Measurements from ENCODE around the gene CBX4. TPM values are rescaled to one million over a fixed set of nuclear protein-coding genes. Genes with fewer than 3 reads are reported as not detected.
A peak's percentile ranks its signal among the peaks of the same experiment; 100 is the strongest.

CBX4 gene
- total and polyA plus RNA-seq, 2 of the 13 experiments (the other 11 are each of a cell fraction or from before 2014, with no cell fraction given): 25.8 to 50.8 TPM

DNA sequence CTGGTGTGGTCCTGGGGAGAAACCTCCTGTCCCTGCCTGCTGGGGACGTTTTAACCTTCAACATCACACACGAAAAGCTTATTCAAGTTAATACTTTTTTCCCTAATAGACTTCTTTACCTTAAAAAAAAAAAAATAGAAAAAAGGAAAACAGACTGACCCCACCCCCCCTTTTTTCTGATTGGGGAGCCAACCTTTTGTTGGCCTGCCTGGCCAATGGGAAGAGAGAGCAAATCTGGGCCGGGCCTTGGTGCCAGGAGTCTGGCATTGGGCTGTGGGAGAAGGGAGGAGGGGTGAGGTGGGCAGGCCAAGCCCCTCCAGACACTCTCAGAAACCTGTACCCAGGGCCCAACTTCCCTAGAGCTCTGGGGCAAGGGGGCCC, 45.3 kb downstream of the CBX4 start:
- DNase-seq (ENCODE audit: low spot score) (no peak), ATAC-seq (no peak), FAIRE-seq (no peak)
- ChIA-PET CTCF (ENCODE audit: low intra/inter-chr PET ratio, low total read pairs) (no interaction called here), POLR2A (no interaction called here)
- H3K27me3 ChIP-seq (ENCODE audit: control insufficient read depth in 1 of 2, insufficient read depth in 2 of 2, low read length in 2 of 2): peaks cover 25 to 48% of the 10 kb centered on the region in 2 experiments
- intact Hi-C loops (cut with micrococcal nuclease; ENCODE audit: unreplicated experiment): no loop called here
- H4K20me1 ChIP-seq (ENCODE audit: insufficient read depth, low read length): no peaks in the 10 kb centered on the region
- no peak overlapping the region for H3K4me3 ChIP-seq (replicated peaks in 1 of 3; ENCODE audit: insufficient read depth in 1 of 3, low read depth in 2 of 3, low read length in 3 of 3)
- H3K9me3 ChIP-seq (ENCODE audit: low read length): no peaks in the 10 kb centered on the region
- TF ChIP-seq, protein P1, sequence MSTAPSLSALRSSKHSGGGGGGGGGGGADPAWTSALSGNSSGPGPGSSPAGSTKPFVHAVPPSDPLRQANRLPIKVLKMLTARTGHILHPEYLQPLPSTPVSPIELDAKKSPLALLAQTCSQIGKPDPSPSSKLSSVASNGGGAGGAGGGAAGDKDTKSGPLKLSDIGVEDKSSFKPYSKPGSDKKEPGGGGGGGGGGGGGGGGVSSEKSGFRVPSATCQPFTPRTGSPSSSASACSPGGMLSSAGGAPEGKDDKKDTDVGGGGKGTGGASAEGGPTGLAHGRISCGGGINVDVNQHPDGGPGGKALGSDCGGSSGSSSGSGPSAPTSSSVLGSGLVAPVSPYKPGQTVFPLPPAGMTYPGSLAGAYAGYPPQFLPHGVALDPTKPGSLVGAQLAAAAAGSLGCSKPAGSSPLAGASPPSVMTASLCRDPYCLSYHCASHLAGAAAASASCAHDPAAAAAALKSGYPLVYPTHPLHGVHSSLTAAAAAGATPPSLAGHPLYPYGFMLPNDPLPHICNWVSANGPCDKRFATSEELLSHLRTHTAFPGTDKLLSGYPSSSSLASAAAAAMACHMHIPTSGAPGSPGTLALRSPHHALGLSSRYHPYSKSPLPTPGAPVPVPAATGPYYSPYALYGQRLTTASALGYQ (CRISPR knock-in tag; IDR thresholded peaks at IDR 0.05): no peak
- TF ChIP-seq NFYC (CRISPR knock-in tag; IDR thresholded peaks at IDR 0.05) (peak; percentile 50; the same call in 1 of the 2 replicates), NFYB (CRISPR knock-in tag; IDR thresholded peaks at IDR 0.05) (peak; percentile 58)
- H3K27ac ChIP-seq (ENCODE audit: extremely low read length, insufficient read depth, low read length): no peak overlapping the region
- peaks cover 5 to 9% of the 10 kb centered on the region in 2 experiments; a peak in 4 of 5 replicates for H3K36me3 ChIP-seq (replicated peaks in 1 of 2; ENCODE audit: control insufficient read depth in 1 of 2, insufficient read depth in 2 of 2, low read length in 2 of 2)
- peaks cover 10% of the 10 kb centered on the region for H3K79me2 ChIP-seq (ENCODE audit: insufficient read depth, low read length)
- H3K4me1 ChIP-seq (ENCODE audit: insufficient read depth, low read length): peaks cover 66% of the 10 kb centered on the region
- H3K4me2 ChIP-seq (ENCODE audit: low read depth, low read length): no peak overlapping the region
- H2AFZ ChIP-seq (ENCODE audit: low read length): no peak overlapping the region
- BruUV-seq (replicated peaks): no TSS peak
- no peak overlapping the region for H3K9ac ChIP-seq (ENCODE audit: insufficient read depth, low read depth, low read length)
- WGBS (ENCODE audit: low lambda C conversion rate): 71% methylated on average over 3 of the region's 3 CpGs
- in situ Hi-C loops (cut with HindIII; ENCODE audit: extremely low pct_ligation_motif_present, low pct_unique_long_range_greater_than_20kb): no loop called here

DNA sequence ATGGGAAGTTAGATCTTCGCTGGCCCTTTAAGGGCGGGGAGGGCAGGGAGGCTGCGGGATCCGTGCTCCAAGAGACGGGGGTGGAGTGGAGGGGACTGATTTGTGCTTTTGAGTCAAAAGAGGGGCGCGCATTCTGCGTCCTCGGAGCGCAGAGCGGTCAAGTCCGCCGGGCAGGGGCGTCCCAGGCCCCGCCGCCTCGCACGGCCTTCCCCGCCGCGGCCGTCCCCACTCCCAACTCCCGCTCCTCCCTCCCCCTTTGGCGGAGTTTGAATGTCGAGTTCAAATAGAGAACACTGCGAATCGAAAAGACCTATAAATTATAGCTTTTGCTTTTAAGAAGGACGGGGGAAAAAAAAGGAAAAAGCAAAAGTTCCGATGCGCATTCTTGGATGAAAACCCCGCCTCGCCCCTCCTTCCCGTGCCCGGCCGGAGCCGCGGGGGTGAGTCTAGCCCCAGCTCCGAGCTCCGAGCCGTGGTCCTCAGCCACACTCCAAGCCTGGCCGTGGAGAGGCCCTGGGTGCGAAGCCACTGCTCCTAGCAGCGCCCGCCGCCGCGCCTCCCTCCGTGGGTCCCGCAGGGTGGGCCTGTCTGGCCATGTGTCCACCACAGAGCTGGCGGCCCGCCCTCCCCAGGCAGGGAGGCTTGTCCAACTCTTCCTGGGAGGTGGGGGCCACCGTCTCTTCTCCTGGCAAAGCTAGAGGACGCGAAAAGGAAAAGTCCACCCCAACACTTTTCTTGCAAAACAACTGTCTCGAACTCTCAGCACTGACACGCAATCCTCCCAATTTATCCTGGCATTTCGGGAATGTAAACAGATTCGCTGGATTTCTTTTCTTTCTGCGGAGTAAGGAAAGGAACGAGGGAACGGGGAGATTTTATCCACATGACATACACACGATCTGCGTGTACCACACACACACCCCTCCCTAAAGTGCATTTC, 46.0 kb downstream of the CBX4 start:
- H3K4me2 ChIP-seq (ENCODE audit: low read depth, low read length): no peak overlapping the region
- no peaks in the 10 kb centered on the region for H3K9me3 ChIP-seq (ENCODE audit: low read length)
- 81% methylated on average over 52 of the region's 63 CpGs for WGBS (ENCODE audit: low lambda C conversion rate)
- in situ Hi-C loops (cut with HindIII; ENCODE audit: extremely low pct_ligation_motif_present, low pct_unique_long_range_greater_than_20kb): no loop called here
- no peak overlapping the region for H3K9ac ChIP-seq (ENCODE audit: insufficient read depth, low read depth, low read length)
- POLR2A ChIA-PET: no interaction called here
- no TSS peak for BruUV-seq (replicated peaks)
- FAIRE-seq (no peak), ATAC-seq (no peak), DNase-seq (ENCODE audit: low spot score) (no peak)
- intact Hi-C loops (cut with micrococcal nuclease; ENCODE audit: unreplicated experiment): no loop called here
- H3K27me3 ChIP-seq (ENCODE audit: control insufficient read depth in 1 of 2, insufficient read depth in 2 of 2, low read length in 2 of 2): peaks cover 18 to 48% of the 10 kb centered on the region in 2 experiments
- peaks cover 61% of the 10 kb centered on the region for H3K4me1 ChIP-seq (ENCODE audit: insufficient read depth, low read length)
- H3K79me2 ChIP-seq (ENCODE audit: insufficient read depth, low read length): peaks cover 10% of the 10 kb centered on the region
- no peaks in the 10 kb centered on the region for H4K20me1 ChIP-seq (ENCODE audit: insufficient read depth, low read length)
- H3K27ac ChIP-seq (ENCODE audit: extremely low read length, insufficient read depth, low read length): no peak overlapping the region
- CTCF ChIA-PET (ENCODE audit: low intra/inter-chr PET ratio, low total read pairs): no interaction called here
- peaks cover 5 to 9% of the 10 kb centered on the region in 2 experiments; a peak in 4 of 5 replicates for H3K36me3 ChIP-seq (replicated peaks in 1 of 2; ENCODE audit: control insufficient read depth in 1 of 2, insufficient read depth in 2 of 2, low read length in 2 of 2)
- H3K4me3 ChIP-seq (replicated peaks in 1 of 3; ENCODE audit: insufficient read depth in 1 of 3, low read depth in 2 of 3, low read length in 3 of 3): no peak overlapping the region
- no peak overlapping the region for H2AFZ ChIP-seq (ENCODE audit: low read length)
- TF ChIP-seq ZNF143 (CRISPR knock-in tag; IDR thresholded peaks at IDR 0.05) (no peak), ZNF792 (CRISPR knock-in tag; IDR thresholded peaks at IDR 0.05) (no peak), RBFOX2 (IDR thresholded peaks at IDR 0.05; ENCODE audit: low read depth, low read length) (peak; percentile 81; the same call in 1 of the 2 replicates)
- TF ChIP-seq, protein P2, sequence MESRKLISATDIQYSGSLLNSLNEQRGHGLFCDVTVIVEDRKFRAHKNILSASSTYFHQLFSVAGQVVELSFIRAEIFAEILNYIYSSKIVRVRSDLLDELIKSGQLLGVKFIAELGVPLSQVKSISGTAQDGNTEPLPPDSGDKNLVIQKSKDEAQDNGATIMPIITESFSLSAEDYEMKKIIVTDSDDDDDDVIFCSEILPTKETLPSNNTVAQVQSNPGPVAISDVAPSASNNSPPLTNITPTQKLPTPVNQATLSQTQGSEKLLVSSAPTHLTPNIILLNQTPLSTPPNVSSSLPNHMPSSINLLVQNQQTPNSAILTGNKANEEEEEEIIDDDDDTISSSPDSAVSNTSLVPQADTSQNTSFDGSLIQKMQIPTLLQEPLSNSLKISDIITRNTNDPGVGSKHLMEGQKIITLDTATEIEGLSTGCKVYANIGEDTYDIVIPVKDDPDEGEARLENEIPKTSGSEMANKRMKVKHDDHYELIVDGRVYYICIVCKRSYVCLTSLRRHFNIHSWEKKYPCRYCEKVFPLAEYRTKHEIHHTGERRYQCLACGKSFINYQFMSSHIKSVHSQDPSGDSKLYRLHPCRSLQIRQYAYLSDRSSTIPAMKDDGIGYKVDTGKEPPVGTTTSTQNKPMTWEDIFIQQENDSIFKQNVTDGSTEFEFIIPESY (CRISPR knock-in tag; IDR thresholded peaks at IDR 0.05): 0 out of 2 replicates have a peak, but pooled peaks have one; percentile 7
- TF ChIP-seq, protein P3, sequence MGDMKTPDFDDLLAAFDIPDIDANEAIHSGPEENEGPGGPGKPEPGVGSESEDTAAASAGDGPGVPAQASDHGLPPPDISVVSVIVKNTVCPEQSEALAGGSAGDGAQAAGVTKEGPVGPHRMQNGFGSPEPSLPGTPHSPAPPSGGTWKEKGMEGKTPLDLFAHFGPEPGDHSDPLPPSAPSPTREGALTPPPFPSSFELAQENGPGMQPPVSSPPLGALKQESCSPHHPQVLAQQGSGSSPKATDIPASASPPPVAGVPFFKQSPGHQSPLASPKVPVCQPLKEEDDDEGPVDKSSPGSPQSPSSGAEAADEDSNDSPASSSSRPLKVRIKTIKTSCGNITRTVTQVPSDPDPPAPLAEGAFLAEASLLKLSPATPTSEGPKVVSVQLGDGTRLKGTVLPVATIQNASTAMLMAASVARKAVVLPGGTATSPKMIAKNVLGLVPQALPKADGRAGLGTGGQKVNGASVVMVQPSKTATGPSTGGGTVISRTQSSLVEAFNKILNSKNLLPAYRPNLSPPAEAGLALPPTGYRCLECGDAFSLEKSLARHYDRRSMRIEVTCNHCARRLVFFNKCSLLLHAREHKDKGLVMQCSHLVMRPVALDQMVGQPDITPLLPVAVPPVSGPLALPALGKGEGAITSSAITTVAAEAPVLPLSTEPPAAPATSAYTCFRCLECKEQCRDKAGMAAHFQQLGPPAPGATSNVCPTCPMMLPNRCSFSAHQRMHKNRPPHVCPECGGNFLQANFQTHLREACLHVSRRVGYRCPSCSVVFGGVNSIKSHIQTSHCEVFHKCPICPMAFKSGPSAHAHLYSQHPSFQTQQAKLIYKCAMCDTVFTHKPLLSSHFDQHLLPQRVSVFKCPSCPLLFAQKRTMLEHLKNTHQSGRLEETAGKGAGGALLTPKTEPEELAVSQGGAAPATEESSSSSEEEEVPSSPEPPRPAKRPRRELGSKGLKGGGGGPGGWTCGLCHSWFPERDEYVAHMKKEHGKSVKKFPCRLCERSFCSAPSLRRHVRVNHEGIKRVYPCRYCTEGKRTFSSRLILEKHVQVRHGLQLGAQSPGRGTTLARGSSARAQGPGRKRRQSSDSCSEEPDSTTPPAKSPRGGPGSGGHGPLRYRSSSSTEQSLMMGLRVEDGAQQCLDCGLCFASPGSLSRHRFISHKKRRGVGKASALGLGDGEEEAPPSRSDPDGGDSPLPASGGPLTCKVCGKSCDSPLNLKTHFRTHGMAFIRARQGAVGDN (CRISPR knock-in tag; IDR thresholded peaks at IDR 0.05): 0 out of 2 replicates have a peak, but pooled peaks have one; percentile 7
